GM10847 (cell line): ENCODE measurements around the gene COA3.

Experiments used
- POLR2A ChIP-seq: IDR thresholded peaks from 2 replicates; pipeline ENCODE4 v1.6.1; 2011; ENCODE audit not compliant: insufficient read length; ENCODE audit errors: extremely low read depth

Gene COA3

DNA sequence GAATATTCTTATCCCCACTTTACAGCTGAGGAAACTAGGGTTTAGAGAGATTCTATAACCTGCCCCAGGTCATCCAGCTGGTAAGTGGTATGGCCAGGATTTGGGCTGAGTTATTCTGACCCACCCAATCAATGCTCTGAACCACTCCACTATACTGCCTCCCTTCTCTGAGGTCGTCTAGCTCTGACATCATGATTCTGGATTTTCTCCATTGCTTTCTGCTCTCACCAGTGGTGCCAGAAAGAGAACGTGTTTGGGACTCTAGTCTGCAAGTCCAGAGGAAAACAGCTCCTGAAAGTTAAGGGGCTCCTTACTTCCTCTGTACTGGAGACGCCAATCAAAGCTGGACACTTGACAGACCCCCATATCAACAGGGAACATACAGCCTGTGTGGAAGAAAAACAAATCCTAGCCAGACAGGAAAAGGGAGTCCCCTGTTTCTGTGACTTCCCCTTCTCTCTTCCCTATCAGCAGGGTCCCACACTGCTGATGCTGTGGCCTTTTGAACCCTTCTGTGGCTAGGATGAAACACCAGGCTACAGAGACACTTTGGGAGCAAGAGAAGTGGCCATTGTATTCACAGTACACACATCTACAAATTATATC is 47.7 kb downstream of the COA3 start:
- no peak for TF ChIP-seq POLR2A

DNA sequence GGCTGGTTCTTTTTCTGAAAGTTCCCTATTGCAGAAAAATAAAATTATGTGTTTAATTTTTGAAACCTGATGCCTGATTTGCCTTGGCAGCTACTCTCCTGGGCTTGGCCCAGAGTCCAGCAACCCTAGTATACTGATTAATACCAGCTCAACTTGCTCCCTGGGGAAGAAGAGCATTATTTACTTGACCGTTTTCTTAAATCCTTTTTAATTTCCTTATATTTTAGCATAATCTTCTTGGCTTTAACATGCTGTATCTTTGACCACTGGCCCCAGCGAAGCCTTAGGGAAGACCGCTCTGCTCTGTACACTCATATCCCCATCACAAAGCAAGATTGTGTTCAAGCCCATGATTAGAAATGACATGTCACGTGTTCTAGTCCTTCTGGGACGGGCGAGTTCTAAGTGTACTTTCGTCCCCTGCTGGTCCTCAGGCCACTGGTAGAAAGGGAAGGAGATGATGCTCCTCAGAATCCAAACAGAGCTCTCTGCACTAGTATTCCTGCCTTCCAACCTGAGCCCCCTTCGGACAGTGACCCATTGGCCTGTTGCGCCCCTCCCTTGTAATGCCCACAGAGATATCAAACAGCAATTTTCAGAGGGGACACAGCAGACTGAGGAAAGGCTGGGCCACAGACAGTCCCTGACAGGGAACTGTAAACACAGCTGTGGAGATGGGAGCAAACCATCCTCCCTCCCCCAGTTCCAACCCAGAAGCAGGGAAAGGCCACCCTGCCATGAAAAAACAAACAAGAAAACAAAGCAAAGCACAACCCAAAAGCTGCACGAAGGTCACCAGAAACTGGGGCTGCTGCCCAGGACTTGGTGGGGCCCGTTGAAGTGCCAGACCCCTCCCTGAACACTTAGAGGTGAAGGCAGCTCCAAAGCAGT is 49.4 kb downstream of the COA3 start:
- TF ChIP-seq POLR2A, result no peak

DNA sequence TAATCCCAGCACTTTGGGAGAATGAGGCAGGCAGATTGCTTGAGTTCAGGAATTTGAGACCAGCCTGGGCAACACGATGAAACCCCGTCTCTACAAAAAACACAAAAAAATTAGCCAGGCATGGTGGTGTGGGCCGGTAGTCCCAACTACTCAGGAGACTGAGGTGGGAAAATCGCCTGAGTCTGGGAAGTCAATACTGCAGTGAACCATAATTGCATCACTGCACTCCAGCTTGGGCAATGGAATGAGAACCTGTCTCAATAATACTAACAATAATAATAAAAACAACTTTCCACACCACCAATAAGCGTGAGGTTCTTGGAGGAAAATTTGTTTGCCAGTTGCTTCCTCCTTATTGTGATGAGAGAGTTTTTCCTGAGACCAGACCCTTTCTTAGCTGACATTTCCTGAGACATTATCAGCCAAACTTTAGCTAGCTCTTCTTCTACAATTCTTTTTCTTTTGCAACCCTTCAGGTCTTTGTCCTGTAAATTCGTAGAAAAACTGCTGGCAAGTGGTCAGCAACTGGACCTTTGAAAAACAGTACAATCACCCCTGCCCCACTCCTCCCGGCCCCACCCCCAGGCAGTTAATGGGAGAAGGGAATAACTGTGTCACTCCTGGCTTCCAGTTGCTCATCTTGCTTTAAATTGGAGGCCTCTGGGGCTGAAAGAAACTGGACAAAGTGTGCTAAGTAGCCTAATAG is 50.1 kb downstream of the COA3 start:
- no peak for TF ChIP-seq POLR2A
